WTC11 (cell line): Measurements from ENCODE around the gene EHD1. TPM values are rescaled to one million over a fixed set of nuclear protein-coding genes. Genes with fewer than 3 reads are reported as not detected.

Experiments
- ATAC-seq: fragments of 200-7000 bp; cut with Tn5 transposase; 2 replicates; pipeline ENCODE4 v1.10.0; 2021; ENCODE audit warnings: mild to moderate bottlenecking, moderate library complexity
- CTCF ChIA-PET: fragments of 300-600 bp; sonication (Branson Sonifier 250); formaldehyde crosslinking; loops from one replicate; lab custom pipeline; 2021; ENCODE audit warnings: antibody characterized with exemption; lab: Charles Lee
- POLR2A ChIA-PET: fragments of 350-600 bp; sonication (Branson Sonifier 250); formaldehyde crosslinking; loops from one replicate; lab custom pipeline; 2021; ENCODE audit warnings: antibody characterized with exemption; lab: Charles Lee
- DNase-seq: peaks from one replicate; pipeline ENCODE4 v3.0.0; 2021; ENCODE audit warnings: low spot score
- H3K27ac Mint-ChIP-seq: 2 replicates; pipeline ENCODE4 v1.8.0; 2021; ENCODE audit warnings: mixed read lengths
- H3K27me3 Mint-ChIP-seq: 2 replicates; pipeline ENCODE4 v1.8.0; 2021; ENCODE audit warnings: low read depth, mild to moderate bottlenecking, moderate library complexity, mixed read lengths
- H3K36me3 Mint-ChIP-seq: 2 replicates; pipeline ENCODE4 v1.8.0; 2021; ENCODE audit warnings: mixed read lengths
- H3K4me1 Mint-ChIP-seq: 2 replicates; pipeline ENCODE4 v1.8.0; 2022; ENCODE audit warnings: mixed read lengths
- H3K4me3 Mint-ChIP-seq: 2 replicates; pipeline ENCODE4 v1.8.0; 2021; ENCODE audit warnings: mild to moderate bottlenecking, moderate library complexity, mixed read lengths
- H3K9me3 Mint-ChIP-seq: 2 replicates; pipeline ENCODE4 v1.8.0; 2021; ENCODE audit warnings: mixed read lengths
- ARID4B ChIP-seq: sonication (generic); formaldehyde crosslinking; IDR thresholded peaks from 2 replicates; pipeline ENCODE4 v1.8.0; 2023; ENCODE audit warnings: missing genetic modification reagents, mild to moderate bottlenecking, borderline replicate concordance
- CBFB ChIP-seq: sonication (generic); formaldehyde crosslinking; IDR thresholded peaks from 2 replicates; pipeline ENCODE4 v1.8.1; 2022; ENCODE audit warnings: mild to moderate bottlenecking, low read depth, missing genetic modification reagents
- E2F1 ChIP-seq: sonication (generic); formaldehyde crosslinking; IDR thresholded peaks from 2 replicates; pipeline ENCODE4 v1.8.0; 2022; ENCODE audit warnings: mild to moderate bottlenecking, missing genetic modification reagents
- E2F4 ChIP-seq: sonication (generic); formaldehyde crosslinking; IDR thresholded peaks from 2 replicates; pipeline ENCODE4 v1.8.1; 2022; ENCODE audit warnings: low read depth, mild to moderate bottlenecking, moderate library complexity, missing genetic modification reagents, borderline replicate concordance
- ERG ChIP-seq: fragments of 250-450 bp; sonication (Bioruptor Pico); IDR thresholded peaks from 2 replicates; pipeline ENCODE4 v1.8.0; 2021; ENCODE audit warnings: mild to moderate bottlenecking
- GABPB1 ChIP-seq: sonication (generic); formaldehyde crosslinking; IDR thresholded peaks from 2 replicates; pipeline ENCODE4 v1.8.1; 2023; ENCODE audit warnings: mild to moderate bottlenecking, missing genetic modification reagents
- JAZF1 ChIP-seq: fragments of 250-450 bp; sonication (Bioruptor Pico); IDR thresholded peaks from 2 replicates; pipeline ENCODE4 v1.9.0; 2021; ENCODE audit warnings: moderate library complexity, mild to moderate bottlenecking, inconsistent platforms
- KAT7 ChIP-seq: sonication (generic); formaldehyde crosslinking; IDR thresholded peaks from 2 replicates; pipeline ENCODE4 v1.8.1; 2023; ENCODE audit warnings: missing genetic modification reagents, mild to moderate bottlenecking, borderline replicate concordance
- NR3C1 ChIP-seq: sonication (generic); formaldehyde crosslinking; conservative IDR thresholded peaks from 2 replicates; pipeline ENCODE4 v1.8.1; 2023; ENCODE audit warnings: low read depth, mild to moderate bottlenecking, missing genetic modification reagents
- SOX15 ChIP-seq: fragments of 250-450 bp; sonication (Bioruptor Pico); IDR thresholded peaks from 2 replicates; pipeline ENCODE4 v1.9.0; 2021; ENCODE audit warnings: mild to moderate bottlenecking
- ZMAT4 ChIP-seq: fragments of 250-450 bp; sonication (Bioruptor Pico); IDR thresholded peaks from 2 replicates; pipeline ENCODE4 v1.9.0; 2021; ENCODE audit warnings: mild to moderate bottlenecking
- ZNF317 ChIP-seq: sonication (generic); formaldehyde crosslinking; IDR thresholded peaks from 2 replicates; pipeline ENCODE4 v1.8.1; 2023; ENCODE audit warnings: low read depth, mild to moderate bottlenecking, moderate library complexity, missing genetic modification reagents, borderline replicate concordance
- ZNF396 ChIP-seq: fragments of 250-450 bp; sonication (Bioruptor Pico); IDR thresholded peaks from 2 replicates; pipeline ENCODE4 v1.8.0; 2021; ENCODE audit warnings: mild to moderate bottlenecking, moderate library complexity, borderline replicate concordance
- ZNF416 ChIP-seq: fragments of 250-450 bp; sonication (Bioruptor Pico); IDR thresholded peaks from 2 replicates; pipeline ENCODE4 v1.9.0; 2021; ENCODE audit warnings: mild to moderate bottlenecking, inconsistent platforms
- ZNF423 ChIP-seq: fragments of 250-450 bp; sonication (Bioruptor Pico); IDR thresholded peaks from 2 replicates; pipeline ENCODE4 v2.1.2; 2022; ENCODE audit warnings: mild to moderate bottlenecking, moderate library complexity
- ZSCAN18 ChIP-seq: fragments of 250-450 bp; sonication (Bioruptor Pico); IDR thresholded peaks from 2 replicates; pipeline ENCODE4 v2.1.2; 2022; ENCODE audit warnings: mild to moderate bottlenecking, moderate library complexity
- total RNA-seq: library from RNA; stranded (reverse); gene quantifications from 3 replicates; pipeline ENCODE4 v1.2.3, GENCODE V29; 2021

The EHD1 gene
- total RNA-seq, 1 experiment from 2014 or later = 38.1 TPM

- TF ChIP-seq E2F4 = no peak
These were observed 5.2 kb upstream of the EHD1 start (continued) for GRCh38 chr11:64883575-64883974.

GRCh38 chr11:64882243-64882642, 3.8 kb upstream of the EHD1 start:
- H3K27me3 Mint-ChIP-seq = peaks cover 3% of the 10 kb centered on the region; the same call in 1 of the 2 replicates
- H3K4me3 Mint-ChIP-seq = no peak overlapping the region
- H3K27ac Mint-ChIP-seq = no peak overlapping the region
- H3K36me3 Mint-ChIP-seq = no peaks in the 10 kb centered on the region
- no peak for ATAC-seq
- H3K9me3 Mint-ChIP-seq = no peaks in the 10 kb centered on the region
- peaks cover 13% of the 10 kb centered on the region for H3K4me1 Mint-ChIP-seq
- TF ChIP-seq ZNF396 (CRISPR knock-in tag) (no peak), E2F1 (no peak), ZNF416 (CRISPR knock-in tag) (no peak), ZNF423 (CRISPR knock-in tag) (no peak), ZMAT4 (CRISPR knock-in tag) (no peak), CBFB (CRISPR knock-in tag) (no peak), ARID4B (CRISPR knock-in tag) (no peak), NR3C1 (no peak), ERG (CRISPR knock-in tag) (no peak), KAT7 (CRISPR knock-in tag) (no peak), JAZF1 (CRISPR knock-in tag) (no peak), GABPB1 (CRISPR knock-in tag) (no peak), SOX15 (no peak), ZNF317 (CRISPR knock-in tag) (no peak), ZSCAN18 (CRISPR knock-in tag) (no peak)
- POLR2A ChIA-PET = no interaction called here
- CTCF ChIA-PET = interaction anchor here (0.7 to 22.9 kb wide), 5 partner anchors 12 to 228 kb away, joined by 3 to 372 read pairs (median 3); partner anchors contain the start of gene CDC42BPG
- DNase-seq = no peak
